ENCODE results near the gene APP. TPM values are rescaled to one million over a fixed set of nuclear protein-coding genes. Genes with fewer than 3 reads are reported as not detected.

Gene APP
- total and polyA plus RNA-seq, 2 of the 13 experiments (the other 11 are each of a cell fraction or from before 2014, with no cell fraction given), result 70.6 to 262 TPM

DNA sequence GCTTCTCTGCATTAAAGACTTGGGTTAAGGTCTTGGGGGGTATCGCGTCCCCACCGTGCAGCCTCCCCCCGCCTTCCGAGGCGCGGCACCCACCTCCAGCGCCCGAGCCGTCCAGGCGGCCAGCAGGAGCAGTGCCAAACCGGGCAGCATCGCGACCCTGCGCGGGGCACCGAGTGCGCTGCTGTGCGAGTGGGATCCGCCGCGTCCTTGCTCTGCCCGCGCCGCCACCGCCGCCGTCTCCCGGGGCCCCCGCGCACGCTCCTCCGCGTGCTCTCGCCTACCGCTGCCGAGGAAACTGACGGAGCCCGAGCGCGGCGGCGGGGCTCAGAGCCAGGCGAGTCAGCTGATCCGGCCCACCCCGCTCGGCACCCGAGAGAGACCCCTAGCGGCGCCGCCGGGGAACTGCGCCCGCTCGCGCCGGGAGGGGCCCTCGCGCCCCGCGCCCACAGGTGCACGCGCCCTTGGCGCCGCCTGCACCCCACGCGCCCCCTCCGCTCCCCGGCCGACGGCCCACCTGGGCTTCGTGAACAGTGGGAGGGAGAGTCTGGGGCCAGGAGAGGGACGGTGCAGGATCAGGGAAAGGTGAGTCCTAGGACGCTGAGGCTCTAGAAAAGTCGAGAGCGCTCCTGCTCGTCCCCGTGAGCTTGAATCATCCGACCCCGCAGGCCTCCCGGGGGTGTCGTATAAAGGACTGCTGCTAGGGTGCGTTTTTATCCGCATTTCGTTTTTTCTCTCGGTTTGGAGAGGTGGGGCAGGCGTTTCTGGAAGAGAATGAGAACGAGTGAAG is at the start of gene APP (continued):
- TF ChIP-seq, protein P1, sequence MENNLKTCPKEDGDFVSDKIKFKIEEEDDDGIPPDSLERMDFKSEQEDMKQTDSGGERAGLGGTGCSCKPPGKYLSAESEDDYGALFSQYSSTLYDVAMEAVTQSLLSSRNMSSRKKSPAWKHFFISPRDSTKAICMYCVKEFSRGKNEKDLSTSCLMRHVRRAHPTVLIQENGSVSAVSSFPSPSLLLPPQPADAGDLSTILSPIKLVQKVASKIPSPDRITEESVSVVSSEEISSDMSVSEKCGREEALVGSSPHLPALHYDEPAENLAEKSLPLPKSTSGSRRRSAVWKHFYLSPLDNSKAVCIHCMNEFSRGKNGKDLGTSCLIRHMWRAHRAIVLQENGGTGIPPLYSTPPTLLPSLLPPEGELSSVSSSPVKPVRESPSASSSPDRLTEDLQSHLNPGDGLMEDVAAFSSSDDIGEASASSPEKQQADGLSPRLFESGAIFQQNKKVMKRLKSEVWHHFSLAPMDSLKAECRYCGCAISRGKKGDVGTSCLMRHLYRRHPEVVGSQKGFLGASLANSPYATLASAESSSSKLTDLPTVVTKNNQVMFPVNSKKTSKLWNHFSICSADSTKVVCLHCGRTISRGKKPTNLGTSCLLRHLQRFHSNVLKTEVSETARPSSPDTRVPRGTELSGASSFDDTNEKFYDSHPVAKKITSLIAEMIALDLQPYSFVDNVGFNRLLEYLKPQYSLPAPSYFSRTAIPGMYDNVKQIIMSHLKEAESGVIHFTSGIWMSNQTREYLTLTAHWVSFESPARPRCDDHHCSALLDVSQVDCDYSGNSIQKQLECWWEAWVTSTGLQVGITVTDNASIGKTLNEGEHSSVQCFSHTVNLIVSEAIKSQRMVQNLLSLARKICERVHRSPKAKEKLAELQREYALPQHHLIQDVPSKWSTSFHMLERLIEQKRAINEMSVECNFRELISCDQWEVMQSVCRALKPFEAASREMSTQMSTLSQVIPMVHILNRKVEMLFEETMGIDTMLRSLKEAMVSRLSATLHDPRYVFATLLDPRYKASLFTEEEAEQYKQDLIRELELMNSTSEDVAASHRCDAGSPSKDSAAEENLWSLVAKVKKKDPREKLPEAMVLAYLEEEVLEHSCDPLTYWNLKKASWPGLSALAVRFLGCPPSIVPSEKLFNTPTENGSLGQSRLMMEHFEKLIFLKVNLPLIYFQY (CRISPR knock-in tag; IDR thresholded peaks at IDR 0.05; ENCODE audit: borderline replicate concordance), result no peak
- TF ChIP-seq ZNF142 (CRISPR knock-in tag; IDR thresholded peaks at IDR 0.05) (peak; percentile 69), ZNF616 (CRISPR knock-in tag; IDR thresholded peaks at IDR 0.05; ENCODE audit: low read depth) (0 out of 2 replicates have a peak, but pooled peaks have one; percentile 55), FOXK2 (IDR thresholded peaks at IDR 0.05) (no peak), SNAI1 (CRISPR knock-in tag; IDR thresholded peaks at IDR 0.05; ENCODE audit: borderline replicate concordance) (no peak), CHD2 (IDR thresholded peaks at IDR 0.05; ENCODE audit: low read depth, low read length) (no peak), TCF12 (IDR thresholded peaks at IDR 0.05) (no peak), TCF12 (CRISPR knock-in tag; IDR thresholded peaks at IDR 0.05) (no peak), ZNF275 (CRISPR knock-in tag; IDR thresholded peaks at IDR 0.05; ENCODE audit: borderline replicate concordance) (no peak), ZNF614 (CRISPR knock-in tag; IDR thresholded peaks at IDR 0.05; ENCODE audit: borderline replicate concordance) (no peak; the same call in 1 of the 2 replicates), ZNF160 (CRISPR knock-in tag; IDR thresholded peaks at IDR 0.05) (peak; percentile 34; the same call in 1 of the 2 replicates), SP5 (CRISPR knock-in tag; IDR thresholded peaks at IDR 0.05; ENCODE audit: borderline replicate concordance, low read depth) (no peak), ZNF790 (CRISPR knock-in tag; IDR thresholded peaks at IDR 0.05; ENCODE audit: borderline replicate concordance) (peak; percentile 40; the same call in 1 of the 2 replicates), HNF4G (IDR thresholded peaks at IDR 0.05; ENCODE audit: borderline replicate concordance, low read depth, low read length) (no peak), HNF4G (CRISPR knock-in tag; IDR thresholded peaks at IDR 0.05; ENCODE audit: borderline replicate concordance, low read depth) (no peak), ZBTB7B (CRISPR knock-in tag; IDR thresholded peaks at IDR 0.05) (peak; percentile 52; the same call in 1 of the 2 replicates)
- TF ChIP-seq, protein P2, sequence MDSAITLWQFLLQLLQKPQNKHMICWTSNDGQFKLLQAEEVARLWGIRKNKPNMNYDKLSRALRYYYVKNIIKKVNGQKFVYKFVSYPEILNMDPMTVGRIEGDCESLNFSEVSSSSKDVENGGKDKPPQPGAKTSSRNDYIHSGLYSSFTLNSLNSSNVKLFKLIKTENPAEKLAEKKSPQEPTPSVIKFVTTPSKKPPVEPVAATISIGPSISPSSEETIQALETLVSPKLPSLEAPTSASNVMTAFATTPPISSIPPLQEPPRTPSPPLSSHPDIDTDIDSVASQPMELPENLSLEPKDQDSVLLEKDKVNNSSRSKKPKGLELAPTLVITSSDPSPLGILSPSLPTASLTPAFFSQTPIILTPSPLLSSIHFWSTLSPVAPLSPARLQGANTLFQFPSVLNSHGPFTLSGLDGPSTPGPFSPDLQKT (CRISPR knock-in tag; IDR thresholded peaks at IDR 0.05; ENCODE audit: borderline replicate concordance), result no peak

All from HepG2 (cell line).